Measurements from ENCODE around the gene IER5L. TPM values are rescaled to one million over a fixed set of nuclear protein-coding genes. Genes with fewer than 3 reads are reported as not detected.

The IER5L gene
- total RNA-seq, 1 donor from 2014 or later: 5.2 TPM

DNA sequence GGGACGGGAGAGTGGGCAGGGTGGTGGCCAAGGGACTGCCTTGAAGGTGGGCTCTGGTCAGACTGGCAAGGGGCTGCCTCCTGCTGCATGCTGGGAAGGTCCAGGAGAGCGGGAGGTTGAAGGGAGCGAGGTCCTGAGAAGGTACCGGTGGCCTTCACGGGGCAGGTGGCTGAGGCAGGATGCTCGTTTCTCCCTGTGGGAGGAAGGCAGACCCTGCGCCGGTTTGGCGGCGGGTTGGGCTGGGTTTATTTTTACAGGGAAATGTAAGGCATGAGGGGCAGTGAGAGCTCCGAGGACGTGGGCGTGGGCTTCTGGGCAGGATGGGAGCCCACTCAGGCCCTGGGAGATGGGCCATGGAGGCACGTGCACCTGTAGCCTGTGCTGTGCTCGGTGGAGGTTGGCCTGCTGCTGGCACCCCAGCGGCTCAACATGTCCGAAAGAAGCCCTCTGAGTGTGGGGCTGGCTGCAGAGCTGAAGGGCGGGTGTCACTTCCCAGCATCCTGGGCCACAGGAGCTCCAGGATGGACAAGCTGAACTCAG lies 27.3 kb downstream of the IER5L start:
- peaks cover 14% of the 10 kb centered on the region for H3K27me3 Mint-ChIP-seq (ENCODE audit: unreplicated experiment)

GRCh38 chr9:129150122-129150521 lies 27.9 kb downstream of the IER5L start:
- Mint-ChIP-seq H3K4me3 (ENCODE audit: unreplicated experiment) (peak overlapping the region; percentile 13), H3K4me1 (ENCODE audit: unreplicated experiment) (peaks cover 7% of the 10 kb centered on the region), H3K36me3 (ENCODE audit: low read depth, unreplicated experiment) (peaks cover 13% of the 10 kb centered on the region), H3K27ac (ENCODE audit: unreplicated experiment) (no peak overlapping the region), H3K9me3 (ENCODE audit: unreplicated experiment) (no peaks in the 10 kb centered on the region), H3K27me3 (ENCODE audit: unreplicated experiment) (peaks cover 14% of the 10 kb centered on the region)
- TF ChIP-seq CTCF (IDR thresholded peaks at IDR 0.05; ENCODE audit: unreplicated experiment): no peak
- DNase-seq (ENCODE audit: low spot score): no peak

More for the DNA sequence above, 27.3 kb downstream of the IER5L start:
- no peak overlapping the region for H3K27ac Mint-ChIP-seq (ENCODE audit: unreplicated experiment)
- no peaks in the 10 kb centered on the region for H3K9me3 Mint-ChIP-seq (ENCODE audit: unreplicated experiment)
- TF ChIP-seq CTCF (IDR thresholded peaks at IDR 0.05; ENCODE audit: unreplicated experiment): no peak
- H3K36me3 Mint-ChIP-seq (ENCODE audit: low read depth, unreplicated experiment): peaks cover 13% of the 10 kb centered on the region
- peaks cover 7% of the 10 kb centered on the region for H3K4me1 Mint-ChIP-seq (ENCODE audit: unreplicated experiment)
- no peak overlapping the region for H3K4me3 Mint-ChIP-seq (ENCODE audit: unreplicated experiment)
- DNase-seq (ENCODE audit: low spot score): no peak

GRCh38 chr9:129149442-129149841 lies 28.6 kb downstream of the IER5L start:
- Mint-ChIP-seq H3K27me3 (ENCODE audit: unreplicated experiment) (peaks cover 14% of the 10 kb centered on the region), H3K4me3 (ENCODE audit: unreplicated experiment) (peak overlapping the region; percentile 13), H3K4me1 (ENCODE audit: unreplicated experiment) (peaks cover 7% of the 10 kb centered on the region), H3K27ac (ENCODE audit: unreplicated experiment) (no peak overlapping the region), H3K36me3 (ENCODE audit: low read depth, unreplicated experiment) (peaks cover 13% of the 10 kb centered on the region), H3K9me3 (ENCODE audit: unreplicated experiment) (no peaks in the 10 kb centered on the region)
- TF ChIP-seq CTCF (IDR thresholded peaks at IDR 0.05; ENCODE audit: unreplicated experiment): no peak
- DNase-seq (ENCODE audit: low spot score): no peak

- Mint-ChIP-seq H3K27me3 (ENCODE audit: unreplicated experiment) (peaks cover 11% of the 10 kb centered on the region), H3K27ac (ENCODE audit: unreplicated experiment) (no peak overlapping the region), H3K4me3 (ENCODE audit: unreplicated experiment) (no peak overlapping the region), H3K9me3 (ENCODE audit: unreplicated experiment) (no peaks in the 10 kb centered on the region), H3K36me3 (ENCODE audit: low read depth, unreplicated experiment) (peaks cover 19% of the 10 kb centered on the region), H3K4me1 (ENCODE audit: unreplicated experiment) (peaks cover 13% of the 10 kb centered on the region)
- TF ChIP-seq CTCF (IDR thresholded peaks at IDR 0.05; ENCODE audit: unreplicated experiment): no peak
- DNase-seq (ENCODE audit: low spot score): no peak
Measured at GRCh38 chr9:129148463-129149204, 29.4 kb downstream of the IER5L start.

GRCh38 chr9:129146441-129146941 lies 31.6 kb downstream of the IER5L start:
- Mint-ChIP-seq H3K4me3 (ENCODE audit: unreplicated experiment) (no peak overlapping the region), H3K9me3 (ENCODE audit: unreplicated experiment) (no peaks in the 10 kb centered on the region), H3K36me3 (ENCODE audit: low read depth, unreplicated experiment) (peaks cover 19% of the 10 kb centered on the region), H3K27me3 (ENCODE audit: unreplicated experiment) (peaks cover 9% of the 10 kb centered on the region), H3K27ac (ENCODE audit: unreplicated experiment) (peak overlapping the region; percentile 18), H3K4me1 (ENCODE audit: unreplicated experiment) (peaks cover 29% of the 10 kb centered on the region)
- no peak for TF ChIP-seq CTCF (IDR thresholded peaks at IDR 0.05; ENCODE audit: unreplicated experiment)
- DNase-seq (ENCODE audit: low spot score): no peak
